ENCODE measurements around the gene DTNB.
"Not testable (repeated sequence)": the region's sequence is repeated elsewhere in the genome, so short reads cannot be mapped to it uniquely, and the experiment has no call there.

Gene DTNB

DNA sequence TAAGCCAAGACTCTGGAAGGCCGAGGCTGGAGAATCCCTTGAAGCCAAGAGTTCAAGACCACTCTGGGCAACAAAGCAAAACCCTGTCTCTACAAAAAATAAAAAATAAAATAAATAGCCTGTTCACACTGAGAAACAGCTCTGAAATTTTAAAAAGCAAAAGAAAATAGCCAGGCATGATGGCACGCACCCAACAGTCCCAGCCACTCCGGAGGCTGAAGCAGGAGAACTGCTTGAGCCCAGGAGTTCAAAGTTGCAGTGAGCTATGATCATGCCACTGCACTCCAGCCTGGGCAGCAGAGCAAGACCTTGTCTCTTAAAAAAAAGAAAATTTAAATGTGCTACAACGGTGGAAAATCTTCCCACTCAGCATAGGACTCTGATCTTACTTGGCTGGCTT is 52.7 kb downstream of the DTNB start:
- no peak for DNase-seq

DNA sequence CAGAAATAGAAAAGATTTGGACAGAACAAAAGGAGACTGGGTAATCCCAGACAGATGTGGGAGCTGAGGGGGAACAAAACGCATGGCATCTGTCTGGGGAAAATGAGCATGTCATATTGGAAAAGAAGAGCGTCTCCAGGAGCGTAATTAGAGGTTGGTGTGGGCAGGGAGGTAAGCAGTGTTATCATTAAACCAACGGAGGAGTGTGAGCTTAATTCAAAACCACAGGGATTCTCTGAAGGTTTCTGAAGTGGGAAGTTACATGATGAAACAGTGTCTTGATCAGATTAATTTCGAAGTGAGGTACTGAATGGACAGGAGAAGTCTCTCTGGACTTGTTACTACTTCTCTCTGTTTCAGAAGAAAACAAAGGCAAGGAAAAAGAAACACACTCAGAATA is 53.3 kb downstream of the DTNB start:
- DNase-seq: no peak

GRCh38 chr2:25619185-25619584 is 54.2 kb downstream of the DTNB start:
- DNase-seq: no peak

GRCh38 chr2:25618676-25619075 is 54.7 kb downstream of the DTNB start:
- DNase-seq: peak; percentile 50

DNA sequence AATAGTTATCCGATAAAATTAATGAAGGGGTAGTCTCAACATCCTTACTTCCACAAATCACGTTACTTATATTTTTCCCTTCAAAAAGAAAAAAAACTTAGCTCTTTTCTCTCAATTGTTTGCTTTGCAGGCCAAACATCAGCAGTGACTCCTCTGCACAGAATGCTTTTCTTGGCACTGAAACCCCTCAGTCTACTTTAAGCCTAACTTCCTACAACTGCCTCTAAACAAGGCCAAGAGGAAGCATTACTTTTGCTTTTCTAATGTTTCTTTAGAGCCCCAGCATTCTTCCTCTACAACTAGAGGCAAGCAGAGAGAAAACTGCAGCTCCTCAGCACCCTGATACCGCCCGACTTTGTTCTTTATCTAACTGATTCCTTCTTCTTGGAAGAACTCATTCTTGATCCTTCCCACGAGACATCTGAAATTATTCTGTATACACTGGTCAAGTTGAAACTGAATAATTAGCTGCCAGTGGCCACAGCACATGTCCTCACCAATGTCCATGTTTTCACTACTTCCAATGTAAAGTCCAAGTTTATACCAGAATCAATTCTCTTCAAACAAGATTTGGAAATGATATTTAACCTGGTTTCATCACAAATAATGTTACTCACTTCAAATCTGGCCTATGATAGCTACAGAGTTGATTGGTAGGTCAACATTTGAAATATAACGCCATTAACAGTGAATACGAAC is 55.3 kb downstream of the DTNB start:
- no peak for DNase-seq

- no peak for DNase-seq
Measured at GRCh38 chr2:25615920-25616319, 57.5 kb downstream of the DTNB start.

DNA sequence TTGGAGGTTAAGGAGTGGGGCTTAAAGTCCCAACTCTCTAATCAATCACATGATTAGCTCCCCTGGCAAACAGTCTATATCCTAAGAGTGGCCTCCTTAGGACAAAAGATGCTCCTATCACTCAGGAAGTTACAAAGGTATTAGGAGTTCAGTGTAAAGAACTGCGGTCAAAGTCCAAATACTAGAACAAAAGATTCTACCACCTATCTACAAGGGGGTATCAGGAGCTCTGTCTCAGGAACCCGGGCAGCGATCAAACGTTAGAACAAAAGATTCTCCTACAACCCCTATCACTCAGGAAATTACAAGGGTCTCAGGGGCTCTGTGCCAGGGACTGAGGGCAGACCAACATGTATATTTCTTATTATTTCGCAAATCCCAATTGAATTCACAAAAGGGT is 58.0 kb downstream of the DTNB start:
- DNase-seq: no peak

DNA sequence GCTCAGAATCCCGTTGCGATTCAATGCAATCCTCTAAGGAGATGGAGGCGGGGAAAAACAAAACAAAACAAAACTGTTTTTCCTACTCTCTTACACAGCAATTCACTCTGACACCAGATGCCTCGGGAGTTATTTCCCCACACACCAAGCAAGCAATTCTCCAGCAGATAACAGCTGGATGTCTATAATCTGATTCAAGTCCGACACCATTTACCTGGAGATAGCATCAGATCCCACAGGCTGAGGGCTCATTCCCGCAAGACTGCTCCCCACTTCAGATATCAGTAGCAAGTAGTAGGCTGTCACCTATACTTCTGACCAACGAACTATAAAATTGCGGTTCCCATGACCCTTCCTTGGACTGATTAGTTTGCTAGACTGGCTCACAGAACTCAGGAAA is 58.7 kb downstream of the DTNB start:
- no peak for DNase-seq

GRCh38 chr2:25608718-25609117 is 64.7 kb downstream of the DTNB start:
- no peak for DNase-seq

- peak; percentile 16 for DNase-seq
Measured at GRCh38 chr2:25606892-25607291, 66.5 kb downstream of the DTNB start.

DNA sequence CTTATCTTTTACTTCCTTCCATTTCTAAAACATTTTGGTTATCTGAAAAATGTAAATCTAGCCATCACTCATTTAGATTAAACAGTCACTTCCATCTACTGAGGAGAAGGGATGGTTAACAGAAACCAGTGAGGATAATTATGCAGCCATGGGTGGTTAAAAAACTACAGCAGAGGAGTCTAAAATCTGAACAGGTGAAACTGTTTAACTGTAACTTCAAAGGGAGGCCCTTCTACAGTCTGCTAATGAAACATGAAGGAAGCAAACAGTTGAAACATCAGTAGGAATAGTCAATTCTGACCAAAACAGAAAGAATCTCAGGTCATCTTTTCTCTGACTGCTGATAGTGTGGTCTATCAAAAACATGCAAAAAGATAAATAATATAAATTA is 71.0 kb downstream of the DTNB start:
- DNase-seq: no peak

- DNase-seq: not testable (repeated sequence)
Measured at GRCh38 chr2:25601711-25602332, 71.6 kb downstream of the DTNB start.

- no peak for DNase-seq
Measured at GRCh38 chr2:25598911-25599310, 74.5 kb downstream of the DTNB start.

DNA sequence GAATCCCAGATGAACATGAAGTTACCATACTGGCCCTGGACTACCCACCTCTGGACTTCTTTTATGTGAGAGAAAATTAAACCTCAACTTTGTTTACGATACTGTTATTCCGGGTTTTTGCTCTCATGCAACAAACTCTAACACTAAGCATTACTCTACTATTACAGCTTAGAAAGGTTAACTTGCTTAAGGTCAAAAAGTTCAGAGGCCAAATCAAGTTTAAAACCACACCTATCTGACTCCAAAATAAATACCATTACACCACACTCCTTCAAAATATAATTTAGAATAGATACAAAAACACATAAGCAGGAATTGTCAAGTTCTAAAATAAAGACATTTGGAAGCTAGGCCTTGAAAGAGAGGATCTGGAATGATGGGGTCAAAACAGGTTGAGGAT is 75.0 kb downstream of the DTNB start:
- no peak for DNase-seq

DNA sequence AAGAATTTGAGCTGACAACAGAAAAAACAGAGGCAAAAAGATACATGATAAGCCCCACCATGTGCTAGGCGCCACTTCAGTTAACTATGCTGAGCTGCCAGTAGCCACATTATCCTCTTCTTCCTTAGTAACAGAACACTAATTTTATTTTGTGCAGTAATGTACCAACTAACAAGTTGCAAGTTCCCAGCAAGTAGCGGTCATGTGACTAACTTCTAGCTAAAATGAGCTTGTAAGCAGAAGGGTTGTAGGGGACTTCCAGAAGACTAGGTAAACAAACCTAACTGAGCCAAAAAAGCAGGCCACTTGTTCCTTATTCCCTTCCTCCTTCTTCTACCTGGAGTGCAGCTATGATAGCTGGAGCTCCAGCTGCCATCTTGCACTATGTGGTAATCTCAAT is 75.5 kb downstream of the DTNB start:
- no peak for DNase-seq

DNA sequence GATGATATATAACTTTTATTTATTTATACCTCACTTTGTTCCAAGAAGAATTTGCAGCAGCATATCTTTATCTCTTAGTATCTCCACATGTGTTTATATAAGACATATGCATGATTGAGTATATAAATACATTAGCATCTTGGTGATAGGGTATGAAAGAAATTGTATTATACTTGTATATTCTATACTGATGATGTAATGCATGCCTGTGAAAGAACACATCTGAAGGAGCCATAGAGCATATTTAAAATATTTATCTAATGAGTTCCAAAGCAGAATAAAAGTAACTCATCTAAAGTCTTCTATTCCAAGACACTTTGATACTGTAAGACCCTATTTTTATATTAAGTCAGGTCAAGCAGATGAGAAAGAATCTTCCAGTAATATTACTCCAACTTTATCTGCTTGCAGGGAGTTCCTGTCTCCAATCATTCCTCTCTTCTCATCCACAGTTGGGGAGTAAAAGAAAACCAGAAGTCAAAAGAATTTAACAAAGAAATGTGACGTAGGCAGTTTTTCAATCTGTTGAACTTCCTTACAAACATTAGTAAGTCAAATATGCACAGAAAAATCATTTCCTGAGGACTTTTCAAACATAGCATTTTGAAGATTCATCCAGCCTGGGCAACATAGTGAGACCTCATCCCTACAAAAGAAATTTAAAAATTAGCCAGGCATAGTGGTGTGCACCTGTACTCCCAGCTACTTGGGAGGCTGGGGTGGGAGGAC is 76.7 kb downstream of the DTNB start:
- DNase-seq: no peak

- no peak for DNase-seq
Measured at GRCh38 chr2:25595393-25595792, 78.0 kb downstream of the DTNB start.

DNA sequence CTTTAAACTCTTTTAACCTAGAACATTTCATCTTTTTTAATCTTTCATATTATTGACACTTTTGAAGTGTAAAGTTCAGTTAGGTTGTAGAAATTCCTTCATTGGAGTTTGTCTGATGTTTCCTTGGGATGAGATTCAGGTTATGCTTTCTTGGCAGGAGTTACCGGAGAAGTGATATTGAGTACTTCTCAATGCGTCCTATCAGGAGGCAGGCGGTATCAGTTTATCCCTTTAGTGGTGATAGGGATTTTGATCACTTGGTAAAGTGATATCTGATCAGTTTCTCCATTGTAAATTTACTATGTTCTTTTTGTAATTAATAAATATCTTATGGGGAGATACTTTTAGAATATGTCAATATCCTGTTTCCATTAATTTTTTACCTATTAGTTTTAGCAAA is 78.4 kb downstream of the DTNB start:
- no peak for DNase-seq

- DNase-seq: no peak
Measured at GRCh38 chr2:25592766-25593292, 80.5 kb downstream of the DTNB start.

DNA sequence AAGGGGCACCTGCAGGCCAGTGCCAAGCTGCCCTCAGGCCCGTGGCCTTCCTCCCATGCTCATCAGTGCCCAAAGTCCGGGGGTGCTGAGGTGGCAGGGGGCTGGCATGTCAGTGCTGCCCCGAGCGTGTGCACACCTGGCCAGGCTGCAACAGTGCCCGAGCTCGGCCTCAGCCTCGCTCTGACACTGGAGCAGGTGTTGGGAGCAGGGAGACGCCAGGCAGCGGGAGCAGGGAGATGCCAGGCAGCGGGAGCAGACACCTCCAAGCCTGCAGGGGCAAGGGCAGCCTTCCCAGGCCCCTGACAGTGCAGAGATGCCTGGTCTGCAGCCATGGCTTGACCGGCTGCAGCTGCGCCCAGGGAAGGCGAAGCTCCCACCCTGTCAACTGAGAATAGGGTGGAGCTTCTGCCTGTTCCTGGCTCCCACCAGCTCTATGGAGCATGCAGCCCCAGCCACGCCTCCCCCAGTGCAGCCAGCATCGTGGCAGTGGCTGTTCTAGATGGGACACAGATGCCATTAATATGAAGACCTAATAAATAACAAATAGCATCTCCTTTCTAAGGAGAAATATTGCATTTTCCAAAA is 82.4 kb downstream of the DTNB start:
- no peak for DNase-seq

DNA sequence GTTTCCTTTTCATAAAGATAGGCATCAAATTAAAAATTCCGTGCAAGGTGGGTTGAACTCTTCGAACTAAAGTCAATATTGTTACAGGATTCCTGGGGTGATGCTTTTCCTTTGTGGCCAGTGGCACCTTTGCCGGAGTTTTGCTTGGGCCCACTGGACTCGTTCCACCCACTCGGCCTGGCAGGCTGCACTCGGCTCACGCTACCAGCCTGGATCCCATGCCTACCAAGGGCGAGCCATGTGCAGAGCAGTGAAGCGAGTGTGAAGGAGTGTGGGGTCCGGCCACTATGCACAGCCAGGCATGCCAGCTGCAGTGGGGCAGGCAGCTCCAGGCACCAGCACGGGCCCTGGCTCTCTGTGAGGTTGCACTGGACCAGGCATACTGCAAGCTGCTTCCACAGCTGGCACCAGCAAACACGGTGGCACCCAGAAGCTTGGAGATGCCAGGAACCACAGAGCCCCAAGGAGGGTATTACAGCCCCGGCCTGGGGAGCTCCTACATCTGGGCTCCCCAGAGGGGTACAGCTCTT is 83.6 kb downstream of the DTNB start:
- DNase-seq: no peak

- no peak for DNase-seq
Measured at GRCh38 chr2:25588576-25588975, 84.8 kb downstream of the DTNB start.

GRCh38 chr2:25587361-25587760 is 86.0 kb downstream of the DTNB start:
- DNase-seq: no peak

All from NCI-H1436 (cell line).